KMS-11 (cell line): ENCODE data around the gene NLGN1.

Source experiments
- H2AFZ ChIP-seq: fragments of 200-600 bp; sonication (generic); 2 replicates; pipeline ENCODE4 v1.6.1; 2016; ENCODE audit warnings: antibody characterized with exemption, mixed run types, low read depth
- H3K27ac ChIP-seq: fragments of 200-600 bp; sonication (generic); 2 replicates; pipeline ENCODE4 v1.6.1; 2016; ENCODE audit warnings: mild to moderate bottlenecking, mixed run types
- H3K27me3 ChIP-seq: fragments of 200-600 bp; sonication (generic); 2 replicates; pipeline ENCODE4 v1.6.1; 2017; ENCODE audit warnings: mild to moderate bottlenecking, low read depth, mixed run types, moderate library complexity; ENCODE audit not compliant: insufficient read depth
- H3K36me3 ChIP-seq: fragments of 200-600 bp; sonication (generic); 2 replicates; pipeline ENCODE4 v1.6.1; 2017; ENCODE audit warnings: mild to moderate bottlenecking, mixed run types; ENCODE audit not compliant: insufficient read depth
- H3K4me1 ChIP-seq: fragments of 200-600 bp; sonication (generic); 2 replicates; pipeline ENCODE4 v1.6.1; 2016; ENCODE audit warnings: mild to moderate bottlenecking, low read depth, mixed run types; ENCODE audit not compliant: poor library complexity, severe bottlenecking
- H3K4me2 ChIP-seq: fragments of 200-600 bp; sonication (generic); 2 replicates; pipeline ENCODE4 v1.7.0; 2016; ENCODE audit warnings: mild to moderate bottlenecking, mixed run types
- H3K4me3 ChIP-seq: fragments of 200-600 bp; sonication (generic); IDR thresholded peaks from 2 replicates; pipeline ENCODE4 v1.6.1; 2017; ENCODE audit warnings: low read depth, low read length, mixed read lengths; ENCODE audit not compliant: insufficient read depth
- H3K79me2 ChIP-seq: fragments of 200-600 bp; sonication (generic); 2 replicates; pipeline ENCODE4 v1.6.1; 2016; ENCODE audit warnings: low read depth, mixed run types; ENCODE audit not compliant: insufficient read depth
- H3K9ac ChIP-seq: fragments of 200-600 bp; sonication (generic); 2 replicates; pipeline ENCODE4 v1.6.1; 2016; ENCODE audit warnings: mild to moderate bottlenecking, mixed run types
- H4K20me1 ChIP-seq: fragments of 200-600 bp; sonication (generic); 2 replicates; pipeline ENCODE4 v1.6.1; 2016; ENCODE audit warnings: mild to moderate bottlenecking, mixed run types; ENCODE audit not compliant: insufficient read depth
- CTCF ChIP-seq: fragments of 200-600 bp; sonication (generic); conservative IDR thresholded peaks from 2 replicates; pipeline ENCODE4 v1.6.1; 2017; ENCODE audit warnings: low read depth, mild to moderate bottlenecking, antibody characterized with exemption, low read length, moderate library complexity, mixed read lengths

The NLGN1 gene

GRCh38 chr3:173700336-173700735 is 302.8 kb downstream of the NLGN1 start:
- H3K36me3 ChIP-seq: no peaks in the 10 kb centered on the region
- no peak overlapping the region for H3K9ac ChIP-seq
- no peaks in the 10 kb centered on the region for H3K4me1 ChIP-seq
- TF ChIP-seq CTCF: no peak
- H3K4me3 ChIP-seq: no peak overlapping the region
- H4K20me1 ChIP-seq: no peaks in the 10 kb centered on the region
- H3K4me2 ChIP-seq: no peak overlapping the region
- no peak overlapping the region for H2AFZ ChIP-seq
- no peaks in the 10 kb centered on the region for H3K79me2 ChIP-seq
- H3K27ac ChIP-seq: no peak overlapping the region
- H3K27me3 ChIP-seq: no peaks in the 10 kb centered on the region

- no peaks in the 10 kb centered on the region for H3K79me2 ChIP-seq
- no peaks in the 10 kb centered on the region for H3K36me3 ChIP-seq
Measured at GRCh38 chr3:173702561-173702960, 305.0 kb downstream of the NLGN1 start.

GRCh38 chr3:173703771-173704170 is 306.2 kb downstream of the NLGN1 start:
- no peak overlapping the region for H3K4me3 ChIP-seq
- H3K36me3 ChIP-seq: no peaks in the 10 kb centered on the region
- no peaks in the 10 kb centered on the region for H3K79me2 ChIP-seq
- no peaks in the 10 kb centered on the region for H3K4me1 ChIP-seq
- H3K27ac ChIP-seq: no peak overlapping the region
- no peaks in the 10 kb centered on the region for H3K27me3 ChIP-seq
- no peak for TF ChIP-seq CTCF
- no peaks in the 10 kb centered on the region for H4K20me1 ChIP-seq
- H2AFZ ChIP-seq: no peak overlapping the region
- H3K9ac ChIP-seq: no peak overlapping the region
- H3K4me2 ChIP-seq: no peak overlapping the region

More at GRCh38 chr3:173702561-173702960, 305.0 kb downstream of the NLGN1 start:
- H2AFZ ChIP-seq: no peak overlapping the region
- no peak overlapping the region for H3K9ac ChIP-seq
- no peaks in the 10 kb centered on the region for H3K27me3 ChIP-seq
- no peak overlapping the region for H3K4me3 ChIP-seq
- H4K20me1 ChIP-seq: no peaks in the 10 kb centered on the region
- no peak for TF ChIP-seq CTCF
- H3K4me2 ChIP-seq: no peak overlapping the region
- no peaks in the 10 kb centered on the region for H3K4me1 ChIP-seq
- no peak overlapping the region for H3K27ac ChIP-seq

GRCh38 chr3:173706630-173707029 is 309.1 kb downstream of the NLGN1 start:
- no peaks in the 10 kb centered on the region for H3K4me1 ChIP-seq
- H3K79me2 ChIP-seq: no peaks in the 10 kb centered on the region
- H3K4me3 ChIP-seq: no peak overlapping the region
- no peak overlapping the region for H3K4me2 ChIP-seq
- no peaks in the 10 kb centered on the region for H3K27me3 ChIP-seq
- H4K20me1 ChIP-seq: no peaks in the 10 kb centered on the region
- H2AFZ ChIP-seq: no peak overlapping the region
- H3K9ac ChIP-seq: no peak overlapping the region
- TF ChIP-seq CTCF: no peak
- H3K36me3 ChIP-seq: no peaks in the 10 kb centered on the region
- no peak overlapping the region for H3K27ac ChIP-seq
